Transverse colon (tissue), 3 donors: ENCODE results near the gene TENM4.

Source experiments
- CTCF ChIP-seq, 5 experiments: fragments of 200-600 bp in 3 of 5; fragments of 450-650 bp in 2 of 5; sonication (generic) in 3 of 5; IDR thresholded peaks; 1 replicate in 2 of 5; 2 replicates in 3 of 5; pipeline ENCODE4 v1.5.1; 2016 to 2017; ENCODE audit warnings: antibody characterized with exemption in 5 of 5, inconsistent platforms in 3 of 5, mild to moderate bottlenecking in 2 of 5, moderate library complexity in 1 of 5
- POLR2A ChIP-seq: fragments of 450-650 bp; IDR thresholded peaks from one replicate; pipeline ENCODE4 v1.6.1; 2016; ENCODE audit warnings: antibody characterized with exemption, mild to moderate bottlenecking, moderate library complexity

DNA sequence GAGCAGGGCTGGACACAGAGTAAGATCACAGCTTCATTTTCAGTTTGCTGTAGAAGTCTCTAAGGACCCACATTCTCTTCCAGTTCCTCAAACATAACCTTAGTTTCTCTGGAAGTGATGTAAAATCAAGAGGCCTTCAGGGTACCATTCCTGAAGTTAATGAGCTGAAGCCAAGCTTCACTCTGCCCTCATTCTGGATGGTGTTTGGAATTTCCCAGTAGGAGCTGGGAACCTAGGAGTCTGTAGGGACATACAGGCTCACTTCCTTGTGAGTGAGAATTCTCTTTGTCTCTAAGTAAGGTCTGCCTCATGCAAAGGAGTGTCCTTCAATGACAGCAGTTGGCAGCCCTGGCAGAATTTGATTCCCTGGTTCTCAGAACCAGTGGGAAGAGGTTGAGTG, 723.8 kb downstream of the TENM4 start:
- TF ChIP-seq CTCF (IDR thresholded peaks at IDR 0.05) (no peak), POLR2A (no peak)
